Spleen (tissue), 13 donors: Measurements from ENCODE around the gene ZNF655. TPM values are rescaled to one million over a fixed set of nuclear protein-coding genes. Genes with fewer than 3 reads are reported as not detected.
A peak's percentile ranks its signal among the peaks of the same experiment; 100 is the strongest.

ENCODE experiments used
- DNase-seq: peaks from one replicate; pipeline ENCODE4 v3.0.0-alpha.2; 2020
- H3K27ac ChIP-seq, 8 donors: fragments of 200-600 bp; sonication (generic) in 7 of 8; 1 replicate in 4 of 8; 2 replicates in 4 of 8; pipeline versions ENCODE4 v1.5.0 to v1.8.0; 2016 to 2021; ENCODE audit warnings: inconsistent platforms in 4 of 8, mild to moderate bottlenecking in 4 of 8, moderate library complexity in 1 of 8
- H3K27me3 ChIP-seq, 7 donors: fragments of 200-600 bp; sonication (generic) in 6 of 7; replicated peaks in 1 of 7; 1 replicate in 4 of 7; 2 replicates in 3 of 7; pipeline versions ENCODE4 v1.5.0 to v1.8.0; 2016 to 2021; ENCODE audit warnings: inconsistent platforms in 3 of 7, mild to moderate bottlenecking in 1 of 7
- H3K36me3 ChIP-seq, 6 donors: fragments of 200-600 bp; sonication (generic) in 5 of 6; 1 replicate in 4 of 6; 2 replicates in 2 of 6; pipeline versions ENCODE4 v1.5.0 to v1.8.0; 2016 to 2021; ENCODE audit warnings: inconsistent platforms in 2 of 6
- H3K4me1 ChIP-seq, 6 donors: fragments of 200-600 bp; sonication (generic) in 5 of 6; 1 replicate in 3 of 6; 2 replicates in 3 of 6; pipeline versions ENCODE4 v1.5.0 to v1.8.0; 2016 to 2021; ENCODE audit warnings: inconsistent platforms in 3 of 6
- H3K4me3 ChIP-seq, 8 donors: fragments of 200-600 bp; sonication (generic) in 7 of 8; 1 replicate in 4 of 8; 2 replicates in 4 of 8; pipeline versions ENCODE4 v1.5.0 to v1.8.0; 2016 to 2021; ENCODE audit warnings: inconsistent platforms in 4 of 8, mild to moderate bottlenecking in 4 of 8, moderate library complexity in 2 of 8
- H3K9me3 ChIP-seq, 8 donors: fragments of 200-600 bp; sonication (generic) in 7 of 8; 1 replicate in 4 of 8; 2 replicates in 4 of 8; pipeline versions ENCODE4 v1.5.0 to v1.8.0; 2016 to 2021; ENCODE audit warnings: inconsistent platforms in 4 of 8
- POLR2A ChIP-seq, 3 donors: fragments of 450-650 bp; IDR thresholded peaks; one replicate each; pipeline ENCODE4 v1.5.1; 2017; ENCODE audit warnings: antibody characterized with exemption in 3 of 3, mild to moderate bottlenecking in 1 of 3
- POLR2AphosphoS5 ChIP-seq, 3 donors: sonication (generic); formaldehyde crosslinking; IDR thresholded peaks; one replicate each; pipeline ENCODE4 v1.5.1; 2017; ENCODE audit warnings: antibody characterized with exemption in 3 of 3
- WGBS, 5 donors: extraction: QIAGEN DNeasy Blood & Tissue Kit in 3 of 5; methylation state at CpG; one replicate each; pipeline versions ENCODE4 v1.1.5 to v1.1.7; 2013 to 2018; 5-methylcytosine and 5-hydroxymethylcytosine counted together
- intact Hi-C: fragments of 100-400 bp; cut with DNase I; formaldehyde crosslinking; loops from one replicate; pipeline ENCODE4 v1.15.0; 2023; ENCODE audit warnings: low total_unique reads
- long read RNA-seq, 2 donors: transcript quantifications; one replicate each; lab custom pipeline, GENCODE V29; 2026
- polyA plus RNA-seq, 3 donors: library from polyadenylated mRNA; stranded (reverse); fragments of 200-250 nt; gene quantifications; one replicate each; pipeline ENCODE4 v1.2.1, GENCODE V29; 2013
- total RNA-seq, 7 donors: library from RNA; depleted of rRNA in 3 of 7; stranded (reverse); fragments of >200 nt in 3 of 7; fragmentation: NEBNext Ultra II Directional in 4 of 7; extraction: Animal tissue kit (Norgen Biotek cat#: 25700) in 4 of 7; gene quantifications; one replicate each; pipeline versions ENCODE4 v1.1.0 to v1.2.1, GENCODE V29; 2016 to 2021
- TF ChIP-seq, protein P1 (sequence below), 11 experiments: fragments of 200-600 bp in 7 of 11; fragments of 450-650 bp in 4 of 11; sonication (generic) in 4 of 11; IDR thresholded peaks in 8 of 11; conservative IDR thresholded peaks in 3 of 11; 1 replicate in 7 of 11; 2 replicates in 4 of 11; pipeline versions ENCODE4 v1.4.0 to v1.8.0; 2016 to 2021; ENCODE audit warnings: antibody characterized with exemption in 11 of 11, inconsistent platforms in 4 of 11, mild to moderate bottlenecking in 1 of 11
- donor health status: healthy with polysubstance abuse.
- donor health status: DM: no; HTN: no; CAD: no; lungs with moderate emphysema.
- donor health status: DM: no; HTN: no; CAD: no.
- donor health status: Bipolar disorder and iron deficiency.
- donor health status: healthy.
- donor health status: DM: no; HTN: no; CAD: no.
- donor health status: DM: yes; HTN: yes; CAD: no.

ZNF655 gene, protein sequence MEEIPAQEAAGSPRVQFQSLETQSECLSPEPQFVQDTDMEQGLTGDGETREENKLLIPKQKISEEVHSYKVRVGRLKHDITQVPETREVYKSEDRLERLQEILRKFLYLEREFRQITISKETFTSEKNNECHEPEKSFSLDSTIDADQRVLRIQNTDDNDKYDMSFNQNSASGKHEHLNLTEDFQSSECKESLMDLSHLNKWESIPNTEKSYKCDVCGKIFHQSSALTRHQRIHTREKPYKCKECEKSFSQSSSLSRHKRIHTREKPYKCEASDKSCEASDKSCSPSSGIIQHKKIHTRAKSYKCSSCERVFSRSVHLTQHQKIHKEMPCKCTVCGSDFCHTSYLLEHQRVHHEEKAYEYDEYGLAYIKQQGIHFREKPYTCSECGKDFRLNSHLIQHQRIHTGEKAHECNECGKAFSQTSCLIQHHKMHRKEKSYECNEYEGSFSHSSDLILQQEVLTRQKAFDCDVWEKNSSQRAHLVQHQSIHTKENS
- total RNA-seq (100 to 1,000 TPM in 3 of 7 donors, 10 to 100 TPM in 4; 70.9 to 176 (median 98.2) TPM), polyA plus RNA-seq (10 to 100 TPM; 34.5 to 56.1 (median 49.8) TPM)
- long read RNA-seq, donor 1, full-length matches to known transcripts = 13 of 19 reads
- long read RNA-seq, donor 1, partial matches to known transcripts = 6 of 19 reads
- long read RNA-seq, donor 1, other reads (novel, unspliced or antisense) = 0 of 19 reads
- long read RNA-seq, donor 2, partial matches to known transcripts = 0 of 2 reads
- long read RNA-seq, donor 2, other reads (novel, unspliced or antisense) = 0 of 2 reads

DNA sequence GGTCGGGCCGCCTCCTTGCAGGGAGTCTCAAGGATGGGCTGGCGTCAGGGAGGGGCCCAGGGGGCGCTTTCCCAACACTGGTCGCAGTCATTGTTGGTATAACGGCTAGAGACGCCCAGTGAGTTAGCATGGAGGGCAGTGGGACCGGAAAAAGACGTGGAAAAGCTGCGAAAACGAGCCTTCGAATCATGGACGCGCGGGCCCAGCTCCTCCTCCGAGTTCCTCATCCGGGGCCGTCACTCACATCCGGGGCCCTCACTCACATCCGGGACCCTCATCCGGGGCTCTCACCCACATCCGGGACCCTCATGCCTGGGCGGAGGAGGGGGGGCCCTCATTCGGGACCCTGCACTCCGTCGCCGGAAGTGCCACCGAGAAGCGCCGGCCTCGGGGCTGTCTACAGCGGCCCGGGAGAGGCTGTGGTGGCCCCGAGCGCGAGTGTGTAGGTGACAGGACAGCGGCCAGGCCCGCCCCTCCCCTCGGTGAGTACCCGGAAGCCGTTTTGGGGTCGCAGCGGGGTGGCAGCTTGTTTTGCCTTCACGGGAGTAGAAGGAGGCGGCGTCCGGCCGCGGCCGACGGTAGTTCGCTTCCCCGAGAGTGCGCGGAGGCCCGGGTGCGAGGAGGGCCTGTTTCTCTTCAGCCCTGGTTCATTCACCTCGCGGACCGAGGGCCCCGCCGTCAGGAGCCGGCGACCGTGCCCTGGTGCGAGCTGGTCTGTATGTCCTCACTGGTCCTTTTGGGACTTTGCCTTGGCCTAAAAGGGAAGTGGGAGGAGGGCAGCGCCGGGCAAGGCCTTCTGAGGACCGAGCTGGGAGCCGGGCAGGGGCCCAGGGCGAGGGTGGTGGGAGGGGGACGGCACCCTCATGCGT is at the start of gene ZNF655:
ZNF655 (plus strand) TSS at position 337 of the 869 bp plus-strand sequence. CDS start 1,918 bp downstream, outside the sequence.
- peak; percentile 97 for DNase-seq
- TF ChIP-seq, protein P1, sequence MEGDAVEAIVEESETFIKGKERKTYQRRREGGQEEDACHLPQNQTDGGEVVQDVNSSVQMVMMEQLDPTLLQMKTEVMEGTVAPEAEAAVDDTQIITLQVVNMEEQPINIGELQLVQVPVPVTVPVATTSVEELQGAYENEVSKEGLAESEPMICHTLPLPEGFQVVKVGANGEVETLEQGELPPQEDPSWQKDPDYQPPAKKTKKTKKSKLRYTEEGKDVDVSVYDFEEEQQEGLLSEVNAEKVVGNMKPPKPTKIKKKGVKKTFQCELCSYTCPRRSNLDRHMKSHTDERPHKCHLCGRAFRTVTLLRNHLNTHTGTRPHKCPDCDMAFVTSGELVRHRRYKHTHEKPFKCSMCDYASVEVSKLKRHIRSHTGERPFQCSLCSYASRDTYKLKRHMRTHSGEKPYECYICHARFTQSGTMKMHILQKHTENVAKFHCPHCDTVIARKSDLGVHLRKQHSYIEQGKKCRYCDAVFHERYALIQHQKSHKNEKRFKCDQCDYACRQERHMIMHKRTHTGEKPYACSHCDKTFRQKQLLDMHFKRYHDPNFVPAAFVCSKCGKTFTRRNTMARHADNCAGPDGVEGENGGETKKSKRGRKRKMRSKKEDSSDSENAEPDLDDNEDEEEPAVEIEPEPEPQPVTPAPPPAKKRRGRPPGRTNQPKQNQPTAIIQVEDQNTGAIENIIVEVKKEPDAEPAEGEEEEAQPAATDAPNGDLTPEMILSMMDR (IDR thresholded peaks at IDR 0.05 in 8 of 11, conservative IDR thresholded peaks at IDR 0.05 in 3 of 11) = peak in 3 of 11 experiments; percentile 12 to 30 (median 16)
- TF ChIP-seq POLR2AphosphoS5 (IDR thresholded peaks at IDR 0.05) (peak; percentile 85 to 95 (median 87)), POLR2A (IDR thresholded peaks at IDR 0.05) (peak in 1 of 3 donors; percentile 46)
- WGBS, 5 donors = 0 to 1% (median 0%) methylated on average over 14 to 73 of the region's 73 CpGs

DNA sequence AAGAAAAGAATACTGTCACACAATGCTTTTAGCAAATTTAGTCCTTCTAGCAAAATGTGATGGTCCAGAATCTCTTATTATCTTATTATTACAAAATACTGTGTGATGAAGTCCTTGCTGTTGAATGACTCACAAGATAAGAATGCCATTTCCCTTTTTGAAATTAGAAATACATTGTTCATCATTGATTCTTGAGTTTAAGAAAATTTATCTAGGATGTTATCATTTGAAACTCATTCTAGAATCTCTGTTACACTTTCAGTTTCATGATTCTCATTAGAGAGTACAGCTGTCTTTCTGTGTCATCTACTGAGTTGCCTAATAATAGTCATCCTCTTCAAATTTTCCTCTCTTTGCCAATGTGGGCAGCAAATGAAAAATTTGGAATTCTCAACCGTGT is 44.4 kb upstream of the ZNF655 start:
- TF ChIP-seq, protein P1 (IDR thresholded peaks at IDR 0.05 in 8 of 11, conservative IDR thresholded peaks at IDR 0.05 in 3 of 11) = no peak
- TF ChIP-seq POLR2A (IDR thresholded peaks at IDR 0.05) (no peak), POLR2AphosphoS5 (IDR thresholded peaks at IDR 0.05) (no peak)
- no peaks in the 10 kb centered on the region for H3K27me3 ChIP-seq
- peaks cover 0 to 97% (median 49%) of the 10 kb centered on the region in 6 donors for H3K36me3 ChIP-seq
- intact Hi-C loops = no loop called here
- no peak overlapping the region for H3K27ac ChIP-seq
- H3K9me3 ChIP-seq = no peaks in the 10 kb centered on the region
- no peak overlapping the region for H3K4me3 ChIP-seq
- no peak for DNase-seq
- WGBS, 5 donors = 86 to 100% (median 88%) methylated on average over 1 of the region's 1 CpG
- H3K4me1 ChIP-seq = peaks cover 0 to 14% (median 0%) of the 10 kb centered on the region in 6 donors

More for the DNA sequence above, at the start of gene ZNF655:
- H3K27me3 ChIP-seq = no peaks in the 10 kb centered on the region
- H3K36me3 ChIP-seq = peaks cover 0 to 71% (median 45%) of the 10 kb centered on the region in 6 donors
- no peaks in the 10 kb centered on the region for H3K9me3 ChIP-seq
- H3K4me3 ChIP-seq = peak within 1 kb of the TSS; percentile 36 to 95 (median 69)
- intact Hi-C loops = no loop called here
- peak within 1 kb of the TSS; percentile 92 to 100 (median 98) for H3K27ac ChIP-seq
- peaks cover 20 to 82% (median 52%) of the 10 kb centered on the region in 6 donors for H3K4me1 ChIP-seq

DNA sequence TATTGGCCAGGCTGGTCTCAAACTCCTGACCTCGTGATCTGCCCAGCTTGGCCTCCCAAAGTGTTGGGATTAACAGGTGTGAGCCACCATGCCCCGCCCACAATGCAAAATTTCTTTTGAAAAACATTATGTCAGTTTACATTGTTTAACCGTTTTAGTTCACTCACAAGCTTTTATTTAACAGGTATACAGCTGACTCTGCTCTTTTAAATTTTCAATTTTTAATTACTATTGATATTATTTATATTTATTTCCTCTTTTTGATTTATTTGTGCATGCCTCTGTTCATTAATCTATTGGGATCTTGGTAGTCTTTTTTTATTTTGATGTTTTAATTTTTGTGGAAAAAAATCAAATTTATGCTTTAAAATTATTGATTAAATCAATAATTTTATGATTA is 37.0 kb upstream of the ZNF655 start:
- DNase-seq = no peak
- Histone ChIP-seq H3K4me3 (no peak overlapping the region), H3K4me1 (no peaks in the 10 kb centered on the region), H3K9me3 (no peaks in the 10 kb centered on the region), H3K36me3 (peaks cover 0 to 99% (median 50%) of the 10 kb centered on the region in 6 donors), H3K27me3 (no peaks in the 10 kb centered on the region), H3K27ac (no peak overlapping the region)
- 93 to 97% (median 96%) methylated on average over 3 of the region's 3 CpGs for WGBS, 5 donors
- intact Hi-C loops = no loop called here
- TF ChIP-seq POLR2A (IDR thresholded peaks at IDR 0.05) (no peak), POLR2AphosphoS5 (IDR thresholded peaks at IDR 0.05) (no peak)
- TF ChIP-seq, protein P1 (IDR thresholded peaks at IDR 0.05 in 8 of 11, conservative IDR thresholded peaks at IDR 0.05 in 3 of 11) = no peak
